Measurements from ENCODE around the gene ANKRD18A.
"Not testable (repeated sequence)": the region's sequence is repeated elsewhere in the genome, so short reads cannot be mapped to it uniquely, and the experiment has no call there.

ANKRD18A gene

GRCh38 chr9:38591346-38592063, 28.9 kb downstream of the ANKRD18A start:
- not testable (repeated sequence) for H3K36me3 ChIP-seq (ENCODE audit: insufficient read depth); H3K9ac ChIP-seq; H3K27me3 ChIP-seq (ENCODE audit: insufficient read depth, low read depth); H3K4me1 ChIP-seq (ENCODE audit: low read depth, poor library complexity, severe bottlenecking); H4K20me1 ChIP-seq (ENCODE audit: insufficient read depth); H3K4me3 ChIP-seq (IDR thresholded peaks at IDR 0.05; ENCODE audit: insufficient read depth, low read depth, low read length); H2AFZ ChIP-seq (ENCODE audit: low read depth); H3K27ac ChIP-seq; H3K4me2 ChIP-seq; H3K79me2 ChIP-seq (ENCODE audit: insufficient read depth, low read depth)

- H3K4me1 ChIP-seq (ENCODE audit: low read depth, poor library complexity, severe bottlenecking): peaks cover 29% of the 10 kb centered on the region
- H3K79me2 ChIP-seq (ENCODE audit: insufficient read depth, low read depth); H3K27ac ChIP-seq; H3K27me3 ChIP-seq (ENCODE audit: insufficient read depth, low read depth); H3K4me2 ChIP-seq; H4K20me1 ChIP-seq (ENCODE audit: insufficient read depth); H3K9ac ChIP-seq; H2AFZ ChIP-seq (ENCODE audit: low read depth); H3K4me3 ChIP-seq (IDR thresholded peaks at IDR 0.05; ENCODE audit: insufficient read depth, low read depth, low read length); H3K36me3 ChIP-seq (ENCODE audit: insufficient read depth): not testable (repeated sequence)
Measured at GRCh38 chr9:38583765-38584164, 36.6 kb downstream of the ANKRD18A start.

- H2AFZ ChIP-seq (ENCODE audit: low read depth); H3K79me2 ChIP-seq (ENCODE audit: insufficient read depth, low read depth); H3K9ac ChIP-seq; H3K4me2 ChIP-seq; H3K4me3 ChIP-seq (IDR thresholded peaks at IDR 0.05; ENCODE audit: insufficient read depth, low read depth, low read length); H4K20me1 ChIP-seq (ENCODE audit: insufficient read depth); H3K36me3 ChIP-seq (ENCODE audit: insufficient read depth); H3K27me3 ChIP-seq (ENCODE audit: insufficient read depth, low read depth); H3K27ac ChIP-seq: not testable (repeated sequence)
- H3K4me1 ChIP-seq (ENCODE audit: low read depth, poor library complexity, severe bottlenecking): peaks cover 29% of the 10 kb centered on the region
Measured at GRCh38 chr9:38580112-38580511, 40.3 kb downstream of the ANKRD18A start.

GRCh38 chr9:38576181-38576580, 44.2 kb downstream of the ANKRD18A start:
- not testable (repeated sequence) for H4K20me1 ChIP-seq (ENCODE audit: insufficient read depth); H3K9ac ChIP-seq; H3K79me2 ChIP-seq (ENCODE audit: insufficient read depth, low read depth); H3K27ac ChIP-seq; H3K4me2 ChIP-seq; H3K4me3 ChIP-seq (IDR thresholded peaks at IDR 0.05; ENCODE audit: insufficient read depth, low read depth, low read length); H3K36me3 ChIP-seq (ENCODE audit: insufficient read depth); H2AFZ ChIP-seq (ENCODE audit: low read depth); H3K27me3 ChIP-seq (ENCODE audit: insufficient read depth, low read depth)
- peaks cover 10% of the 10 kb centered on the region for H3K4me1 ChIP-seq (ENCODE audit: low read depth, poor library complexity, severe bottlenecking)

GRCh38 chr9:38566048-38566447, 54.3 kb downstream of the ANKRD18A start:
- not testable (repeated sequence) for H2AFZ ChIP-seq (ENCODE audit: low read depth); H3K36me3 ChIP-seq (ENCODE audit: insufficient read depth); H3K9ac ChIP-seq; H4K20me1 ChIP-seq (ENCODE audit: insufficient read depth); H3K27ac ChIP-seq; H3K4me1 ChIP-seq (ENCODE audit: low read depth, poor library complexity, severe bottlenecking); H3K4me3 ChIP-seq (IDR thresholded peaks at IDR 0.05; ENCODE audit: insufficient read depth, low read depth, low read length); H3K27me3 ChIP-seq (ENCODE audit: insufficient read depth, low read depth); H3K79me2 ChIP-seq (ENCODE audit: insufficient read depth, low read depth); H3K4me2 ChIP-seq

GRCh38 chr9:38565178-38565577, 55.2 kb downstream of the ANKRD18A start:
- not testable (repeated sequence) for H3K4me1 ChIP-seq (ENCODE audit: low read depth, poor library complexity, severe bottlenecking); H3K27me3 ChIP-seq (ENCODE audit: insufficient read depth, low read depth); H3K4me2 ChIP-seq

GRCh38 chr9:38563911-38564310, 56.5 kb downstream of the ANKRD18A start:
- H3K9ac ChIP-seq; H3K4me2 ChIP-seq; H3K4me1 ChIP-seq (ENCODE audit: low read depth, poor library complexity, severe bottlenecking); H3K4me3 ChIP-seq (IDR thresholded peaks at IDR 0.05; ENCODE audit: insufficient read depth, low read depth, low read length); H4K20me1 ChIP-seq (ENCODE audit: insufficient read depth); H3K79me2 ChIP-seq (ENCODE audit: insufficient read depth, low read depth); H3K27me3 ChIP-seq (ENCODE audit: insufficient read depth, low read depth); H2AFZ ChIP-seq (ENCODE audit: low read depth); H3K27ac ChIP-seq; H3K36me3 ChIP-seq (ENCODE audit: insufficient read depth): not testable (repeated sequence)

More at GRCh38 chr9:38565178-38565577, 55.2 kb downstream of the ANKRD18A start:
- H3K9ac ChIP-seq; H2AFZ ChIP-seq (ENCODE audit: low read depth); H4K20me1 ChIP-seq (ENCODE audit: insufficient read depth); H3K27ac ChIP-seq; H3K4me3 ChIP-seq (IDR thresholded peaks at IDR 0.05; ENCODE audit: insufficient read depth, low read depth, low read length); H3K79me2 ChIP-seq (ENCODE audit: insufficient read depth, low read depth); H3K36me3 ChIP-seq (ENCODE audit: insufficient read depth): not testable (repeated sequence)

GRCh38 chr9:38561134-38561533, 59.3 kb downstream of the ANKRD18A start:
- H4K20me1 ChIP-seq (ENCODE audit: insufficient read depth); H3K4me1 ChIP-seq (ENCODE audit: low read depth, poor library complexity, severe bottlenecking); H3K9ac ChIP-seq; H3K4me3 ChIP-seq (IDR thresholded peaks at IDR 0.05; ENCODE audit: insufficient read depth, low read depth, low read length); H3K4me2 ChIP-seq; H3K27ac ChIP-seq; H3K27me3 ChIP-seq (ENCODE audit: insufficient read depth, low read depth); H2AFZ ChIP-seq (ENCODE audit: low read depth); H3K36me3 ChIP-seq (ENCODE audit: insufficient read depth); H3K79me2 ChIP-seq (ENCODE audit: insufficient read depth, low read depth): not testable (repeated sequence)

GRCh38 chr9:38559172-38559571, 61.2 kb downstream of the ANKRD18A start:
- H3K36me3 ChIP-seq (ENCODE audit: insufficient read depth); H3K79me2 ChIP-seq (ENCODE audit: insufficient read depth, low read depth): not testable (repeated sequence)

GRCh38 chr9:38557746-38558145, 62.6 kb downstream of the ANKRD18A start:
- not testable (repeated sequence) for H4K20me1 ChIP-seq (ENCODE audit: insufficient read depth)

More at GRCh38 chr9:38559172-38559571, 61.2 kb downstream of the ANKRD18A start:
- H4K20me1 ChIP-seq (ENCODE audit: insufficient read depth); H3K27me3 ChIP-seq (ENCODE audit: insufficient read depth, low read depth); H3K4me2 ChIP-seq; H3K4me3 ChIP-seq (IDR thresholded peaks at IDR 0.05; ENCODE audit: insufficient read depth, low read depth, low read length); H3K9ac ChIP-seq; H2AFZ ChIP-seq (ENCODE audit: low read depth); H3K27ac ChIP-seq; H3K4me1 ChIP-seq (ENCODE audit: low read depth, poor library complexity, severe bottlenecking): not testable (repeated sequence)

More at GRCh38 chr9:38557746-38558145, 62.6 kb downstream of the ANKRD18A start:
- not testable (repeated sequence) for H3K36me3 ChIP-seq (ENCODE audit: insufficient read depth); H3K4me3 ChIP-seq (IDR thresholded peaks at IDR 0.05; ENCODE audit: insufficient read depth, low read depth, low read length); H3K4me1 ChIP-seq (ENCODE audit: low read depth, poor library complexity, severe bottlenecking); H3K9ac ChIP-seq; H3K27ac ChIP-seq; H3K79me2 ChIP-seq (ENCODE audit: insufficient read depth, low read depth); H2AFZ ChIP-seq (ENCODE audit: low read depth); H3K27me3 ChIP-seq (ENCODE audit: insufficient read depth, low read depth); H3K4me2 ChIP-seq

All from KMS-11 (cell line).